Upper lobe of right lung (tissue), 1 donor: ENCODE results near the gene DHH. TPM values are rescaled to one million over a fixed set of nuclear protein-coding genes. Genes with fewer than 3 reads are reported as not detected.
"Not testable (repeated sequence)": the region's sequence is repeated elsewhere in the genome, so short reads cannot be mapped to it uniquely, and the experiment has no call there.

ENCODE experiments used
- ATAC-seq: fragments of 200-7000 bp; cut with Tn5 transposase; one replicate; pipeline ENCODE4 v1.9.1; 2020; ENCODE audit warnings: mild to moderate bottlenecking, moderate library complexity
- DNase-seq: peaks from one replicate; pipeline ENCODE4 v3.0.0-alpha.2; 2020
- H3K27ac ChIP-seq: fragments of 200-600 bp; one replicate; pipeline ENCODE4 v1.8.0; 2022
- H3K27me3 ChIP-seq: fragments of 200-600 bp; one replicate; pipeline ENCODE4 v1.8.0; 2022; ENCODE audit warnings: mild to moderate bottlenecking
- H3K36me3 ChIP-seq: fragments of 200-600 bp; one replicate; pipeline ENCODE4 v1.8.0; 2022
- H3K4me1 ChIP-seq: fragments of 200-600 bp; one replicate; pipeline ENCODE4 v1.8.0; 2022
- H3K4me3 ChIP-seq: fragments of 200-600 bp; one replicate; pipeline ENCODE4 v1.8.0; 2022; ENCODE audit warnings: mild to moderate bottlenecking
- H3K9me3 ChIP-seq: fragments of 200-600 bp; one replicate; pipeline ENCODE4 v1.8.0; 2022
- intact Hi-C: fragments of 100-400 bp; cut with DNase I; formaldehyde crosslinking; loops from one replicate; pipeline ENCODE4 v1.11.0; 2022
- total RNA-seq: library from RNA; stranded (reverse); fragmentation: NEBNext Ultra II Directional; extraction: Animal tissue kit (Norgen Biotek cat#: 25700); gene quantifications from one replicate; pipeline ENCODE4 v1.2.1, GENCODE V29; 2021
- TF ChIP-seq, protein P1 (sequence below): fragments of 200-600 bp; IDR thresholded peaks from one replicate; pipeline ENCODE4 v1.8.0; 2022; ENCODE audit warnings: antibody characterized with exemption
- donor health status: DM: no; HTN: yes; CAD: no; lungs with severe emphysema.

DHH gene
- total RNA-seq, 1 donor from 2014 or later: 2.1 TPM

DNA sequence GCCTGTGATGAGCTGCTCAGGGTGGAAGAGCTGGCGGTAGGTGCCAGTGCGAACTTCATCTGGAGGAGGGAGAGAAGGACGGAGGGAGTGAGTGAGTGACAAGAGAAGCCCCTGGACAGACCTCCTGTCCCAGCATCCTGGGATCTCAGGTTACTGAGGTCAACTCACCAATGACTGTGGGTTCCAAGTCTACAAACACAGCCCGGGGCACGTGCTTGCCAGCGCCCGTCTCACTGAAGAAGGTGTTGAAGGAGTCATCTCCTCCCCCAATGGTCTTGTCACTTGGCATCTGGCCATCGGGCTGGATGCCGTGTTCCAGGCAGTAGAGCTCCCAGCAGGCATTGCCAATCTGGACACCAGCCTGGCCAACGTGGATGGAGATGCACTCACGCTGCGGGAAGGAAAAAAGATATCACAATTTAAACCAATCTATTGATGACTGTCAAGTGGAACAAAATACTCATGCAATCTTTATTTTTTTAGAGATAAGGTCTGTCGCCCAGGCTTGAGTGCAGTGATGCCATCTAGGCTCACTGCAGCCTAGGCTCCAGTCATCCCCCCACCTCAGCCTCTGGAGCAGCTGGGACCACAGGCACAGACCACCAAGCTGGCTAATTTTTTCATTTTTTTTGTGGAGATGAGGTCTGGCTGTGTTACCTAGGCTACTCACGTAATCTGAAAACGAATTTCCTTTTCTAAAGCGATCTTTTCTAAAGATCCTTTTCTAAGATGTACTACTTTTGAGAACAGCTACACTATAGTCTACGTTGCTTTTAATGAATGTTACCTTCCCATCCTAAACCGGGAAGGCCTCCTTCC is 34.9 kb upstream of the DHH start:
- peak overlapping the region; percentile 100 for H3K27ac ChIP-seq
- no peaks in the 10 kb centered on the region for H3K9me3 ChIP-seq
- DNase-seq: no peak
- peaks cover 30% of the 10 kb centered on the region for H3K36me3 ChIP-seq
- TF ChIP-seq, protein P1, sequence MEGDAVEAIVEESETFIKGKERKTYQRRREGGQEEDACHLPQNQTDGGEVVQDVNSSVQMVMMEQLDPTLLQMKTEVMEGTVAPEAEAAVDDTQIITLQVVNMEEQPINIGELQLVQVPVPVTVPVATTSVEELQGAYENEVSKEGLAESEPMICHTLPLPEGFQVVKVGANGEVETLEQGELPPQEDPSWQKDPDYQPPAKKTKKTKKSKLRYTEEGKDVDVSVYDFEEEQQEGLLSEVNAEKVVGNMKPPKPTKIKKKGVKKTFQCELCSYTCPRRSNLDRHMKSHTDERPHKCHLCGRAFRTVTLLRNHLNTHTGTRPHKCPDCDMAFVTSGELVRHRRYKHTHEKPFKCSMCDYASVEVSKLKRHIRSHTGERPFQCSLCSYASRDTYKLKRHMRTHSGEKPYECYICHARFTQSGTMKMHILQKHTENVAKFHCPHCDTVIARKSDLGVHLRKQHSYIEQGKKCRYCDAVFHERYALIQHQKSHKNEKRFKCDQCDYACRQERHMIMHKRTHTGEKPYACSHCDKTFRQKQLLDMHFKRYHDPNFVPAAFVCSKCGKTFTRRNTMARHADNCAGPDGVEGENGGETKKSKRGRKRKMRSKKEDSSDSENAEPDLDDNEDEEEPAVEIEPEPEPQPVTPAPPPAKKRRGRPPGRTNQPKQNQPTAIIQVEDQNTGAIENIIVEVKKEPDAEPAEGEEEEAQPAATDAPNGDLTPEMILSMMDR: no peak
- peaks cover 22% of the 10 kb centered on the region for H3K4me1 ChIP-seq
- ATAC-seq: no peak
- no peaks in the 10 kb centered on the region for H3K27me3 ChIP-seq
- peak overlapping the region; percentile 100 for H3K4me3 ChIP-seq
- intact Hi-C loops: loop anchor here (10.0 kb wide), 2 partner anchors 55 to 105 kb away; no protein-coding TSS in a partner anchor

DNA sequence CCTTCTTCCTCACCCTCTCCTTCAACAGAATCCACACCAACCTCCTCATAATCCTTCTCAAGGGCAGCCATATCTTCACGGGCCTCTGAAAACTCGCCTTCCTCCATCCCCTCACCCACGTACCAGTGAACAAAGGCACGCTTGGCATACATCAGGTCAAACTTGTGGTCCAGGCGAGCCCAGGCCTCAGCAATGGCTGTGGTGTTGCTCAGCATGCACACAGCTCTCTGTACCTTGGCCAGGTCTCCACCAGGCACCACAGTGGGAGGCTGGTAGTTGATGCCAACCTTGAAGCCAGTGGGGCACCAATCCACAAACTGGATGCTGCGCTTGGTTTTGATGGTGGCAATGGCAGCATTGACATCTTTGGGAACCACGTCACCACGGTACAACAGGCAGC is 33.4 kb upstream of the DHH start:
- not testable (repeated sequence) for DNase-seq, ATAC-seq, H3K27me3 ChIP-seq, H3K4me3 ChIP-seq, H3K9me3 ChIP-seq, H3K27ac ChIP-seq
- Histone ChIP-seq H3K36me3 (peaks cover 30% of the 10 kb centered on the region), H3K4me1 (peaks cover 22% of the 10 kb centered on the region)
- intact Hi-C loops: loop anchor here (10.0 kb wide), 1 partner anchor 53 kb away; no protein-coding TSS in a partner anchor

DNA sequence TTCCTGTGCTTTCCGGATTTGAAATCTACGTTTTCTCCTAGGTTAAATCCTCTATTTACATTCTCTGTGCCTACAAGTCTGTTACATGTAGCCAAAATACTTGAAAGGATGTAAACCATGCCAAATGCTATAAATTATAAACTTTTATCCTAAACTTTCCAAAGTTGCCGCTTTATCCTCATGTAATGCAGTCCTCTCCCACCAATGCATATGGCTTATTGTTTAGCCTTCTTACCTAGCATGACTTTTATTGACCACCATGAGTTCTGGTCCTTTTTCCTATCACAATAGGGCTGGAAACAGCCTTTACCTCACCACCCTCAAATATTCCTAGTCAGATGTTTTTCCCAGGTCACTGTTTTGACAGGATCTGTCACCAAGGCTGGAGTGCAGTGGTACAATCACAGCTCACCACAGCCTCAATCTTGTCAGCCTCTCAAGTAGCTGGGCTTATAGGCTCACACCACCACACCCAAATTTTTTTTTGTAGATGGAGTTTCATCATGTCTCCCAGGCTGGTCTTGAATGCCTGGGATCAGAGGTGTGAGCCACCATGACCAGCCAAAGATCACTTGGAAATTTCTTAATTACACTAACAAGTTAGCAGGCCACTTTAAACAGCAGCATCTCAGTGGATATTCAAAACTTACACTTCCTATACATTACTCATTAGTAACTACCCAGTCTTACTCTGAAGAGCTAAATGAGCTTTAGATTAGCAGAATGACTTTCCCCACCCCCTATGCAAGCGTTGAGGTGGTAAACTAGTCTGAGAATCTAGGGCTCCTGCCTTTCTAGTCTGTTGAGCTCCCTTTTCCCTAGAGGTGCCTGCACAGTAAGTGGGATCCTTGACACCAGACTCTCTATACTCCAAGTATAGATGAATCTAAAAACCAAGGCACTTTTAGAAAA is 32.5 kb upstream of the DHH start:
- Histone ChIP-seq H3K27ac (no peak overlapping the region), H3K27me3 (no peaks in the 10 kb centered on the region), H3K4me3 (no peak overlapping the region), H3K36me3 (peaks cover 30% of the 10 kb centered on the region), H3K4me1 (peaks cover 15% of the 10 kb centered on the region), H3K9me3 (no peaks in the 10 kb centered on the region)
- DNase-seq (no peak), ATAC-seq (no peak)
- intact Hi-C loops: loop anchor here (10.0 kb wide), 1 partner anchor 52 kb away; no protein-coding TSS in a partner anchor
- TF ChIP-seq, protein P1: no peak

DNA sequence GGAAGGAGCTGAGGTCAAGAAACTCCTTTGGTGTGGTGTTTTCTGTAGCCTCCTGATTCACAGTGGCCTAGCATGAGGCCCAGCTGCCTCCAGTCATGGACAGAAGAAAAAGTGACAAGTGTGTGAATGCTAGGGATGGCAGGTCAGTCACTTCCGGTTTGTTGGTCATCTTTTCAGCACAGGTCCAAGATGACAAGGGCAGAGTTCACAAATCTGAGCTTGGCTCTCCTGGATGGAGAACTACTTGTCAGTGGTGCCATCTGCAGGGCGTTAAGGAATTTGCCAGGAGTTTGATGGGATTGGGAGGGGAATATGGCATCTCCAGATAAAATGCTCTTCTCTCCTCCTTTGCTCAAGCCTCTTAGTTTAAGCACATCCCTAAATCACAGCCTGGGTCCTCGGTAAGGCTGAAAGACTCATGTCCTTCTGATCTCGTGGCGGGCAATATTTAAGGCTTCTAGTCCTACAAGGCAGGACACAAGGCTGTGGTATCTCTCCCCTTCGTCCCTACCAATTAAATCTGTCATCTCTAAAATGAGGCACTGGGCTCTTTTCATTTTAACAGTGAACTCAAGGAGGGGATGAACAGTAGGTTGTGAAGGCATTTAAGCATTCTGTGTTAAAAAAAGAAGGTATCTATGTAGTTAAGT is 26.6 kb upstream of the DHH start:
- Histone ChIP-seq H3K4me3 (no peak overlapping the region), H3K9me3 (no peaks in the 10 kb centered on the region), H3K4me1 (no peaks in the 10 kb centered on the region), H3K27ac (no peak overlapping the region), H3K27me3 (no peaks in the 10 kb centered on the region), H3K36me3 (no peaks in the 10 kb centered on the region)
- DNase-seq: no peak
- TF ChIP-seq, protein P1: peak; percentile 60
- intact Hi-C loops: loop anchor here (10.0 kb wide), 1 partner anchor 46 kb away; no protein-coding TSS in a partner anchor
- peak; percentile 96 for ATAC-seq

DNA sequence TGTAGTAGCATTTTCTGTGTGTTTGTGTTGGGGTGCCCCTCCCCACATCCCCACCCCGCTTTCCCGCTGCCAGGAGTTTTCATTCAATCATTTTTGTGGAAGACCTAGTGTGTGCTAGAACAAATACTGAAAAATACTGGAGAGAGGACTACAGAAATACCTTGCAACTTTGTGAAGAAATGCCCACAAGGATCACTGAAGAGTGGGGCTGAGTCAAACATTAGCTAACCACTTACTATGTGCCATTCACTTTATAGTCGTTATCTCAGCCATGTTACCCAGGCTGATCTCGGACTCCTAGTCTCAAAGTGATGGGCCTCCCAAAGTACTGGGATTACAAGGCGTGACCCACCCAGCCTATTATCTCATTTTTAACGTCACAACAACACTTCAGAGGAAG is 16.6 kb upstream of the DHH start:
- TF ChIP-seq, protein P1: no peak
- no peak for DNase-seq
- H3K27me3 ChIP-seq: no peaks in the 10 kb centered on the region
- no peaks in the 10 kb centered on the region for H3K36me3 ChIP-seq
- intact Hi-C loops: no loop called here
- H3K4me1 ChIP-seq: peaks cover 31% of the 10 kb centered on the region
- H3K27ac ChIP-seq: peak overlapping the region; percentile 93
- ATAC-seq: no peak
- peak overlapping the region; percentile 72 for H3K4me3 ChIP-seq
- no peaks in the 10 kb centered on the region for H3K9me3 ChIP-seq
